HepG2 (cell line): ENCODE data around the gene SPATA25. TPM values are rescaled to one million over a fixed set of nuclear protein-coding genes. Genes with fewer than 3 reads are reported as not detected.

Experiments used
- EED ChIP-seq: sonication (generic); formaldehyde crosslinking; IDR thresholded peaks from 2 replicates; pipeline ENCODE4 v1.5.0; 2020; ENCODE audit warnings: mild to moderate bottlenecking, missing genetic modification reagents
- HDAC1 ChIP-seq: sonication (generic); formaldehyde crosslinking; IDR thresholded peaks from 2 replicates; pipeline ENCODE4 v1.5.1; 2020; ENCODE audit warnings: mild to moderate bottlenecking, missing genetic modification reagents
- HMG20B ChIP-seq: conservative IDR thresholded peaks from 2 replicates; pipeline ENCODE4 v1.6.1; 2016; ENCODE audit warnings: missing genetic modification reagents, missing compliant biosample characterization
- KDM1A ChIP-seq: IDR thresholded peaks from 2 replicates; pipeline ENCODE4 v1.6.1; 2016; ENCODE audit warnings: missing compliant biosample characterization
- KLF12 ChIP-seq: sonication (generic); formaldehyde crosslinking; IDR thresholded peaks from 2 replicates; pipeline ENCODE4 v1.4.0; 2020; ENCODE audit warnings: missing genetic modification reagents, borderline replicate concordance
- NAIF1 ChIP-seq: sonication (generic); formaldehyde crosslinking; IDR thresholded peaks from 2 replicates; pipeline ENCODE4 v1.5.0; 2020; ENCODE audit warnings: mild to moderate bottlenecking, missing genetic modification reagents, borderline replicate concordance
- NR2C2 ChIP-seq: sonication (generic); formaldehyde crosslinking; IDR thresholded peaks from 2 replicates; pipeline ENCODE4 v1.4.0; 2020; ENCODE audit warnings: missing genetic modification reagents, mild to moderate bottlenecking, moderate library complexity, borderline replicate concordance
- REXO4 ChIP-seq: sonication (generic); formaldehyde crosslinking; IDR thresholded peaks from 2 replicates; pipeline ENCODE4 v1.8.0; 2022; ENCODE audit warnings: missing genetic modification reagents, mild to moderate bottlenecking, borderline replicate concordance
- RXRB ChIP-seq: IDR thresholded peaks from 2 replicates; pipeline ENCODE4 v1.6.1; 2016; ENCODE audit warnings: borderline replicate concordance, missing genetic modification reagents, missing compliant biosample characterization
- SMAD9 ChIP-seq: sonication (generic); formaldehyde crosslinking; IDR thresholded peaks from 2 replicates; pipeline ENCODE4 v1.5.1; 2020; ENCODE audit warnings: mild to moderate bottlenecking, missing genetic modification reagents
- TBX3 ChIP-seq: fragments of 450-650 bp; IDR thresholded peaks from 2 replicates; pipeline ENCODE4 v1.6.1; 2017; ENCODE audit warnings: antibody characterized with exemption, mild to moderate bottlenecking, inconsistent platforms, borderline replicate concordance
- TOPORS ChIP-seq: sonication (generic); formaldehyde crosslinking; IDR thresholded peaks from 2 replicates; pipeline ENCODE4 v1.8.0; 2023; ENCODE audit warnings: mild to moderate bottlenecking, missing genetic modification reagents
- ZBTB8A ChIP-seq: sonication (generic); formaldehyde crosslinking; IDR thresholded peaks from 2 replicates; pipeline ENCODE4 v1.4.0; 2020; ENCODE audit warnings: mild to moderate bottlenecking, low read depth, missing genetic modification reagents, borderline replicate concordance
- ZFP36L1 ChIP-seq: sonication (generic); formaldehyde crosslinking; IDR thresholded peaks from 2 replicates; pipeline ENCODE4 v1.8.0; 2022; ENCODE audit warnings: mild to moderate bottlenecking, missing genetic modification reagents, moderate library complexity
- ZNF414 ChIP-seq: sonication (generic); formaldehyde crosslinking; IDR thresholded peaks from 2 replicates; pipeline ENCODE4 v1.5.0; 2020; ENCODE audit warnings: missing genetic modification reagents
- ZNF607 ChIP-seq: sonication (generic); formaldehyde crosslinking; IDR thresholded peaks from 2 replicates; pipeline ENCODE4 v1.5.1; 2020; ENCODE audit warnings: missing genetic modification reagents, mild to moderate bottlenecking, borderline replicate concordance
- ZNF709 ChIP-seq: sonication (generic); formaldehyde crosslinking; IDR thresholded peaks from 2 replicates; pipeline ENCODE4 v1.5.0; 2020; ENCODE audit warnings: mild to moderate bottlenecking, missing genetic modification reagents
- ZSCAN25 ChIP-seq: sonication (generic); formaldehyde crosslinking; IDR thresholded peaks from 2 replicates; pipeline ENCODE4 v1.8.0; 2022; ENCODE audit warnings: mild to moderate bottlenecking, missing genetic modification reagents
- polyA plus RNA-seq, 8 experiments: library from polyadenylated mRNA; depleted of rRNA in 3 of 8; stranded (reverse) in 7 of 8; unstranded in 1 of 8; fragments of >200 nt; fragmentation: Illumina TruSeq in 4 of 8; extraction: Trizol in 4 of 8; gene quantifications; 2 replicates each; pipeline versions ENCODE4 v1.2.1 to v1.2.3, GENCODE V29; 2011 to 2016; ENCODE audit warnings: low read depth in 4 of 8, missing spikeins in 1 of 8, mixed read lengths in 1 of 8; ENCODE audit not compliant: insufficient read depth in 1 of 8
- total RNA-seq, 5 experiments: library from RNA; depleted of rRNA; stranded (reverse); fragments of >200 nt; fragmentation: Illumina TruSeq; extraction: Trizol; gene quantifications; 2 replicates each; pipeline ENCODE4 v1.2.3, GENCODE V29; 2016; ENCODE audit warnings: low read depth in 1 of 5
- TF ChIP-seq, protein P1 (sequence below): sonication (generic); formaldehyde crosslinking; conservative IDR thresholded peaks from 2 replicates; pipeline ENCODE4 v1.8.0; 2022; ENCODE audit warnings: mild to moderate bottlenecking, moderate library complexity, missing genetic modification reagents
- TF ChIP-seq, protein P2 (sequence below): sonication (generic); formaldehyde crosslinking; IDR thresholded peaks from 2 replicates; pipeline ENCODE4 v1.4.0; 2020; ENCODE audit warnings: mild to moderate bottlenecking, missing genetic modification reagents
- TF ChIP-seq, protein P3 (sequence below): fragments of 450-650 bp; IDR thresholded peaks from 2 replicates; pipeline ENCODE4 v1.6.1; 2017; ENCODE audit warnings: mild to moderate bottlenecking
- TF ChIP-seq, protein P4 (sequence below): sonication (generic); formaldehyde crosslinking; IDR thresholded peaks from 2 replicates; pipeline ENCODE4 v1.4.0; 2020; ENCODE audit warnings: missing genetic modification reagents, mild to moderate bottlenecking, borderline replicate concordance

The SPATA25 gene
- total and polyA plus RNA-seq, 2 of the 13 experiments (the other 11 are each of a cell fraction or from before 2014, with no cell fraction given): 4.8 to 7.6 TPM

- TF ChIP-seq, protein P1, sequence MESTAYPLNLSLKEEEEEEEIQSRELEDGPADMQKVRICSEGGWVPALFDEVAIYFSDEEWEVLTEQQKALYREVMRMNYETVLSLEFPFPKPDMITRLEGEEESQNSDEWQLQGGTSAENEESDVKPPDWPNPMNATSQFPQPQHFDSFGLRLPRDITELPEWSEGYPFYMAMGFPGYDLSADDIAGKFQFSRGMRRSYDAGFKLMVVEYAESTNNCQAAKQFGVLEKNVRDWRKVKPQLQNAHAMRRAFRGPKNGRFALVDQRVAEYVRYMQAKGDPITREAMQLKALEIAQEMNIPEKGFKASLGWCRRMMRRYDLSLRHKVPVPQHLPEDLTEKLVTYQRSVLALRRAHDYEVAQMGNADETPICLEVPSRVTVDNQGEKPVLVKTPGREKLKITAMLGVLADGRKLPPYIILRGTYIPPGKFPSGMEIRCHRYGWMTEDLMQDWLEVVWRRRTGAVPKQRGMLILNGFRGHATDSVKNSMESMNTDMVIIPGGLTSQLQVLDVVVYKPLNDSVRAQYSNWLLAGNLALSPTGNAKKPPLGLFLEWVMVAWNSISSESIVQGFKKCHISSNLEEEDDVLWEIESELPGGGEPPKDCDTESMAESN (CRISPR knock-in tag): peak; percentile 54; the same call in 1 of the 2 replicates
- TF ChIP-seq EED (CRISPR knock-in tag) (no peak), NR2C2 (no peak), ZBTB8A (CRISPR knock-in tag) (no peak), TBX3 (peak; percentile 48; the same call in 1 of the 2 replicates), KDM1A (CRISPR knock-in tag) (0 out of 2 replicates have a peak, but pooled peaks have one; percentile 37), RXRB (CRISPR knock-in tag) (peak; percentile 78; the same call in 1 of the 2 replicates), ZFP36L1 (CRISPR knock-in tag) (peak; percentile 57; the same call in 1 of the 2 replicates), ZNF414 (CRISPR knock-in tag) (0 out of 2 replicates have a peak, but pooled peaks have one; percentile 45), ZNF709 (peak; percentile 25; the same call in 1 of the 2 replicates), KLF12 (peak; percentile 15; the same call in 1 of the 2 replicates), ZSCAN25 (no peak), HMG20B (CRISPR knock-in tag) (0 out of 2 replicates have a peak, but pooled peaks have one; percentile 50), HDAC1 (CRISPR knock-in tag) (peak; percentile 89), ZNF607 (CRISPR knock-in tag) (no peak), NAIF1 (CRISPR knock-in tag) (no peak), SMAD9 (CRISPR knock-in tag) (no peak), REXO4 (CRISPR knock-in tag) (no peak), TOPORS (CRISPR knock-in tag) (no peak)
- TF ChIP-seq, protein P2, sequence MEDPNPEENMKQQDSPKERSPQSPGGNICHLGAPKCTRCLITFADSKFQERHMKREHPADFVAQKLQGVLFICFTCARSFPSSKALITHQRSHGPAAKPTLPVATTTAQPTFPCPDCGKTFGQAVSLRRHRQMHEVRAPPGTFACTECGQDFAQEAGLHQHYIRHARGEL (CRISPR knock-in tag): no peak
- TF ChIP-seq, protein P3, sequence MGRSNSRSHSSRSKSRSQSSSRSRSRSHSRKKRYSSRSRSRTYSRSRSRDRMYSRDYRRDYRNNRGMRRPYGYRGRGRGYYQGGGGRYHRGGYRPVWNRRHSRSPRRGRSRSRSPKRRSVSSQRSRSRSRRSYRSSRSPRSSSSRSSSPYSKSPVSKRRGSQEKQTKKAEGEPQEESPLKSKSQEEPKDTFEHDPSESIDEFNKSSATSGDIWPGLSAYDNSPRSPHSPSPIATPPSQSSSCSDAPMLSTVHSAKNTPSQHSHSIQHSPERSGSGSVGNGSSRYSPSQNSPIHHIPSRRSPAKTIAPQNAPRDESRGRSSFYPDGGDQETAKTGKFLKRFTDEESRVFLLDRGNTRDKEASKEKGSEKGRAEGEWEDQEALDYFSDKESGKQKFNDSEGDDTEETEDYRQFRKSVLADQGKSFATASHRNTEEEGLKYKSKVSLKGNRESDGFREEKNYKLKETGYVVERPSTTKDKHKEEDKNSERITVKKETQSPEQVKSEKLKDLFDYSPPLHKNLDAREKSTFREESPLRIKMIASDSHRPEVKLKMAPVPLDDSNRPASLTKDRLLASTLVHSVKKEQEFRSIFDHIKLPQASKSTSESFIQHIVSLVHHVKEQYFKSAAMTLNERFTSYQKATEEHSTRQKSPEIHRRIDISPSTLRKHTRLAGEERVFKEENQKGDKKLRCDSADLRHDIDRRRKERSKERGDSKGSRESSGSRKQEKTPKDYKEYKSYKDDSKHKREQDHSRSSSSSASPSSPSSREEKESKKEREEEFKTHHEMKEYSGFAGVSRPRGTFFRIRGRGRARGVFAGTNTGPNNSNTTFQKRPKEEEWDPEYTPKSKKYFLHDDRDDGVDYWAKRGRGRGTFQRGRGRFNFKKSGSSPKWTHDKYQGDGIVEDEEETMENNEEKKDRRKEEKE: no peak
- TF ChIP-seq, protein P4, sequence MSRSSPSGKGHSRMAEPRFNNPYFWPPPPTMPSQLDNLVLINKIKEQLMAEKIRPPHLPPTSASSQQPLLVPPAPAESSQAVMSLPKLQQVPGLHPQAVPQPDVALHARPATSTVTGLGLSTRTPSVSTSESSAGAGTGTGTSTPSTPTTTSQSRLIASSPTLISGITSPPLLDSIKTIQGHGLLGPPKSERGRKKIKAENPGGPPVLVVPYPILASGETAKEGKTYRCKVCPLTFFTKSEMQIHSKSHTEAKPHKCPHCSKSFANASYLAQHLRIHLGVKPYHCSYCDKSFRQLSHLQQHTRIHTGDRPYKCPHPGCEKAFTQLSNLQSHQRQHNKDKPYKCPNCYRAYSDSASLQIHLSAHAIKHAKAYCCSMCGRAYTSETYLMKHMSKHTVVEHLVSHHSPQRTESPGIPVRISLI (CRISPR knock-in tag): no peak
These were observed 23.6 kb downstream of the SPATA25 start (continued) for GRCh38 chr20:45863543-45864470.
